ENCODE results near the gene CACNA1C.
A peak's percentile ranks its signal among the peaks of the same experiment; 100 is the strongest.

The CACNA1C gene

GRCh38 chr12:2578211-2578610, 525.4 kb downstream of the CACNA1C start:
- no peak for DNase-seq

- no peak for DNase-seq
These were observed 526.0 kb downstream of the CACNA1C start for GRCh38 chr12:2578772-2579171.

- no peak for DNase-seq
These were observed 528.0 kb downstream of the CACNA1C start for GRCh38 chr12:2580821-2581220.

GRCh38 chr12:2581293-2582045, 528.7 kb downstream of the CACNA1C start:
- no peak for DNase-seq

GRCh38 chr12:2582631-2583030, 529.8 kb downstream of the CACNA1C start:
- no peak for DNase-seq

- peak in 1 of 2 experiments; percentile 56 for DNase-seq
These were observed 530.3 kb downstream of the CACNA1C start for GRCh38 chr12:2583091-2583497.

- no peak for DNase-seq
These were observed 531.0 kb downstream of the CACNA1C start for GRCh38 chr12:2583642-2584401.

- no peak for DNase-seq
These were observed 533.6 kb downstream of the CACNA1C start for GRCh38 chr12:2586156-2587038.

- no peak for DNase-seq
These were observed 535.6 kb downstream of the CACNA1C start for GRCh38 chr12:2588345-2588744.

GRCh38 chr12:2589381-2589780, 536.6 kb downstream of the CACNA1C start:
- DNase-seq: no peak

- no peak for DNase-seq
These were observed 540.3 kb downstream of the CACNA1C start for GRCh38 chr12:2593045-2593444.

GRCh38 chr12:2596441-2596840, 543.7 kb downstream of the CACNA1C start:
- DNase-seq: no peak

- no peak for DNase-seq
These were observed 552.5 kb downstream of the CACNA1C start for GRCh38 chr12:2605301-2605700.

GRCh38 chr12:2606186-2606910, 553.6 kb downstream of the CACNA1C start:
- DNase-seq: no peak

- no peak for DNase-seq
These were observed 555.3 kb downstream of the CACNA1C start for GRCh38 chr12:2607881-2608607.

GRCh38 chr12:2608608-2608945, 555.8 kb downstream of the CACNA1C start:
- DNase-seq: no peak

GRCh38 chr12:2609020-2609419, 556.2 kb downstream of the CACNA1C start:
- no peak for DNase-seq

- DNase-seq: no peak
These were observed 557.6 kb downstream of the CACNA1C start for GRCh38 chr12:2610358-2610757.

GRCh38 chr12:2613326-2614073, 560.7 kb downstream of the CACNA1C start:
- DNase-seq: peak in 1 of 2 experiments; percentile 12

GRCh38 chr12:2614341-2614740, 561.6 kb downstream of the CACNA1C start:
- no peak for DNase-seq

All from stimulated activated CD4-positive, alpha-beta T cell treated with anti-CD3 and anti-CD28 coated beads, Interleukin-4, amount 100 ng/mL, for 4 hours (primary cell).